Measurements from ENCODE around the gene RASSF3.

GRCh38 chr12:64744422-64745258 lies 134.3 kb downstream of the RASSF3 start:
- TF ChIP-seq POLR2A (IDR thresholded peaks at IDR 0.05) (no peak), CTCF (IDR thresholded peaks at IDR 0.05) (no peak)

All from heart left ventricle (tissue), 13 donors.